AG09319 (cell line): ENCODE results near the gene VPREB3.

ENCODE experiments used
- DNase-seq: peaks from one replicate; pipeline ENCODE4 v3.0.0-alpha.2; 2010; ENCODE audit warnings: low read depth; ENCODE audit errors: extremely low read depth
- CTCF ChIP-seq: IDR thresholded peaks from 2 replicates; pipeline ENCODE4 v1.5.1; 2011; ENCODE audit warnings: low read depth, mild to moderate bottlenecking, inconsistent platforms, low read length, moderate library complexity

VPREB3 gene

GRCh38 chr22:23786752-23787599 lies 32.8 kb upstream of the VPREB3 start, which contains the start of gene SMARCB1:
TSS of gene SMARCB1 (plus strand) at chr22:23786966. CDS start at chr22:23787170, 204 bp downstream.
- TF ChIP-seq CTCF = no peak

GRCh38 chr22:23786261-23786710 lies 32.1 kb upstream of the VPREB3 start:
- no peak for TF ChIP-seq CTCF
- DNase-seq = no peak

More at GRCh38 chr22:23786752-23787599, 32.8 kb upstream of the VPREB3 start, which contains the start of gene SMARCB1:
- peak; percentile 66 for DNase-seq

GRCh38 chr22:23784215-23784732 lies 30.0 kb upstream of the VPREB3 start:
- no peak for DNase-seq
- TF ChIP-seq CTCF = no peak

GRCh38 chr22:23783265-23784150 lies 29.3 kb upstream of the VPREB3 start:
- TF ChIP-seq CTCF = no peak

GRCh38 chr22:23782703-23783102 lies 28.5 kb upstream of the VPREB3 start:
- DNase-seq = no peak
- no peak for TF ChIP-seq CTCF

More at GRCh38 chr22:23783265-23784150, 29.3 kb upstream of the VPREB3 start:
- no peak for DNase-seq

GRCh38 chr22:23782252-23782651 lies 28.0 kb upstream of the VPREB3 start:
- DNase-seq = no peak
- no peak for TF ChIP-seq CTCF
